ENCODE measurements around the gene ARHGAP10.

The ARHGAP10 gene

GRCh38 chr4:147994491-147995385, 262.9 kb downstream of the ARHGAP10 start:
- TF ChIP-seq GATA3 (IDR thresholded peaks at IDR 0.05; ENCODE audit: low read depth, low read length) (no peak), GATA2 (IDR thresholded peaks at IDR 0.05; ENCODE audit: low read depth, low read length) (no peak)

- no peak for TF ChIP-seq GATA2 (IDR thresholded peaks at IDR 0.05; ENCODE audit: low read depth, low read length)
- no peak for TF ChIP-seq GATA3 (IDR thresholded peaks at IDR 0.05; ENCODE audit: low read depth, low read length)
Observed at GRCh38 chr4:147996859-147997258, 265.0 kb downstream of the ARHGAP10 start.

- TF ChIP-seq GATA3 (IDR thresholded peaks at IDR 0.05; ENCODE audit: low read depth, low read length) (no peak), GATA2 (IDR thresholded peaks at IDR 0.05; ENCODE audit: low read depth, low read length) (no peak)
Observed at GRCh38 chr4:148004228-148004857, 272.5 kb downstream of the ARHGAP10 start.

- TF ChIP-seq GATA3 (IDR thresholded peaks at IDR 0.05; ENCODE audit: low read depth, low read length), result no peak
- no peak for TF ChIP-seq GATA2 (IDR thresholded peaks at IDR 0.05; ENCODE audit: low read depth, low read length)
Observed at GRCh38 chr4:148006001-148006400, 274.1 kb downstream of the ARHGAP10 start.

- TF ChIP-seq GATA2 (IDR thresholded peaks at IDR 0.05; ENCODE audit: low read depth, low read length), result no peak
- TF ChIP-seq GATA3 (IDR thresholded peaks at IDR 0.05; ENCODE audit: low read depth, low read length), result no peak
Observed at GRCh38 chr4:148007314-148007760, 275.4 kb downstream of the ARHGAP10 start.

- TF ChIP-seq GATA3 (IDR thresholded peaks at IDR 0.05; ENCODE audit: low read depth, low read length), result no peak
- no peak for TF ChIP-seq GATA2 (IDR thresholded peaks at IDR 0.05; ENCODE audit: low read depth, low read length)
Observed at GRCh38 chr4:148007792-148008191, 275.9 kb downstream of the ARHGAP10 start.

- no peak for TF ChIP-seq GATA3 (IDR thresholded peaks at IDR 0.05; ENCODE audit: low read depth, low read length)
Observed at GRCh38 chr4:148015058-148015457, 283.2 kb downstream of the ARHGAP10 start.

- TF ChIP-seq GATA2 (IDR thresholded peaks at IDR 0.05; ENCODE audit: low read depth, low read length) (no peak), GATA3 (IDR thresholded peaks at IDR 0.05; ENCODE audit: low read depth, low read length) (no peak)
Observed at GRCh38 chr4:148015468-148015867, 283.6 kb downstream of the ARHGAP10 start.

GRCh38 chr4:148016063-148016637, 284.3 kb downstream of the ARHGAP10 start:
- TF ChIP-seq GATA2 (IDR thresholded peaks at IDR 0.05; ENCODE audit: low read depth, low read length) (no peak), GATA3 (IDR thresholded peaks at IDR 0.05; ENCODE audit: low read depth, low read length) (no peak)

GRCh38 chr4:148017801-148018200, 285.9 kb downstream of the ARHGAP10 start:
- TF ChIP-seq GATA3 (IDR thresholded peaks at IDR 0.05; ENCODE audit: low read depth, low read length), result no peak
- no peak for TF ChIP-seq GATA2 (IDR thresholded peaks at IDR 0.05; ENCODE audit: low read depth, low read length)

- TF ChIP-seq GATA2 (IDR thresholded peaks at IDR 0.05; ENCODE audit: low read depth, low read length), result no peak
- no peak for TF ChIP-seq GATA3 (IDR thresholded peaks at IDR 0.05; ENCODE audit: low read depth, low read length)
Observed at GRCh38 chr4:148021686-148022085, 289.8 kb downstream of the ARHGAP10 start.

GRCh38 chr4:148022975-148023374, 291.1 kb downstream of the ARHGAP10 start:
- TF ChIP-seq GATA2 (IDR thresholded peaks at IDR 0.05; ENCODE audit: low read depth, low read length) (no peak), GATA3 (IDR thresholded peaks at IDR 0.05; ENCODE audit: low read depth, low read length) (no peak)

- TF ChIP-seq GATA3 (IDR thresholded peaks at IDR 0.05; ENCODE audit: low read depth, low read length) (no peak), GATA2 (IDR thresholded peaks at IDR 0.05; ENCODE audit: low read depth, low read length) (no peak)
Observed at GRCh38 chr4:148023512-148024181, 291.8 kb downstream of the ARHGAP10 start.

GRCh38 chr4:148025981-148026380, 294.1 kb downstream of the ARHGAP10 start:
- TF ChIP-seq GATA2 (IDR thresholded peaks at IDR 0.05; ENCODE audit: low read depth, low read length) (no peak), GATA3 (IDR thresholded peaks at IDR 0.05; ENCODE audit: low read depth, low read length) (no peak)

Data from SH-SY5Y (cell line).